Jurkat, Clone E6-1 (cell line): ENCODE data around the gene VAMP7.
A peak's percentile ranks its signal among the peaks of the same experiment; 100 is the strongest.
"Not testable (repeated sequence)": the region's sequence is repeated elsewhere in the genome, so short reads cannot be mapped to it uniquely, and the experiment has no call there.

Experiments used
- DNase-seq: peaks from one replicate; pipeline ENCODE4 v3.0.0-alpha.2; 2011; ENCODE audit warnings: low read depth, low spot score
- H3K4me3 ChIP-seq: 2 replicates; pipeline ENCODE4 v1.5.1; 2011; ENCODE audit warnings: mild to moderate bottlenecking, low read length, control low read depth, moderate library complexity

VAMP7 gene

GRCh38 chrX:155896512-155896911 lies 15.4 kb downstream of the VAMP7 start:
- no peak overlapping the region for H3K4me3 ChIP-seq
- DNase-seq, result no peak

DNA sequence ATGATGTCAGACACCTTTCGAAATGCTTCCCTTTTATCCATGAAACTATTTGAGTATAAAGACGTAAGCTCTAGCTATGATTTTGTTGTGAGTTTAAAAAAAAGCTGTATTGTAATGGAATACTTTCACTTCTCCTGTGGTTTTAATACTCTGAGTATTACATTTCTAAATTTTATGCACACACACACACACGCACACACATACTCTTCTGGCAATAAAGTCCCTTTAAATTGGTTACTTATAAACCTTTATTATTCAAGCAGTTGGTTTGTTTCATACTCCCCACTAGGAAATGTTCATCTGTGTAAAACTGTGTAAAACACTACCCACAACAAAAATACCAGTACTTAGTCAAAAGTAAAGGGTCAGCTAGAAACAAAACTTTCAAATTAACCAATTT lies 18.2 kb downstream of the VAMP7 start:
- no peak for DNase-seq
- no peak overlapping the region for H3K4me3 ChIP-seq

- DNase-seq, result no peak
- no peak overlapping the region for H3K4me3 ChIP-seq
Observed at GRCh38 chrX:155900765-155901164, 19.6 kb downstream of the VAMP7 start.

- H3K4me3 ChIP-seq, DNase-seq: not testable (repeated sequence)
Observed at GRCh38 chrX:155907661-155908060, 26.5 kb downstream of the VAMP7 start.

GRCh38 chrX:155923200-155923599 lies 42.1 kb downstream of the VAMP7 start:
- no peak for DNase-seq
- H3K4me3 ChIP-seq, result no peak overlapping the region

GRCh38 chrX:155930852-155931618 lies 49.9 kb downstream of the VAMP7 start:
- H3K4me3 ChIP-seq, DNase-seq: not testable (repeated sequence)

DNA sequence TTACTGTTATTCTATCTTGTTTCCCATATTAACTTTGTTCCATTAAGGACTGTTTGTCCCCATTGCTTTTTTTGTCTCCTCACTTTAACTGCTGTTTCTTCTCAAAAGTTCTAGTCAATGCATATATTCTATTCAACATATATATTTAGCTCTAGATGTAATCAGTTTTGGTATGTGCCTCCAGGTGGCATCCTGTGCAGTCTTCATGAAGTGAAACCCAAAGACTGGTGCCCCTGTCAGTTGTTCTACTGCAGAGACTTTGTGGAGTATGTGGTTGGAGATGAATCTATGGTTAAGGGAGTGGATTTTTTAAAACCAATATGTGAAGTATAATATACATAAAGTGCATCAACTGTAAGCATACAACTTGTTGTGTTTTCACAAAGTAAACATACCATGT lies 57.0 kb downstream of the VAMP7 start:
- DNase-seq, result peak; percentile 25
- H3K4me3 ChIP-seq, result no peak overlapping the region

DNA sequence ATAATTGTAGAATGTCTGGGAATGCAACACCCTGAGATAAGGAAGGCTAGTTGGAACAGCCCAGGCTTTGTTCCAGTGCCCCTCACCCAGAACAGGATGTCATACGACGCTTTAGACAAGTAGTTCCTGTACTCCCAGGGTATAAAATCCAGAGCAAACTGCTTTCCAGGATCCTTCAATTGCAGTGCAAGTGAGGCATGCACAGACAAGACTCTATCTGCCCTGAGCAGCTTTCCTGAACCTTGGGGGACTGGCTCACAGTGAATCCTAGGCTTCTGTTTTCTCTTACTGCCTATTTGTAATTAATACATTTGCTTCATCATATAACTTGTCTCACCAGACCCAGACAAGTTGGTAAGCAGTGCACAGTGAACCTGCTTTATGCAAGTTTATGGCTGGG lies 68.0 kb downstream of the VAMP7 start:
- DNase-seq, result no peak
- no peak overlapping the region for H3K4me3 ChIP-seq

GRCh38 chrX:155951237-155951789 lies 70.2 kb downstream of the VAMP7 start:
- H3K4me3 ChIP-seq, result no peak overlapping the region
- DNase-seq, result no peak

DNA sequence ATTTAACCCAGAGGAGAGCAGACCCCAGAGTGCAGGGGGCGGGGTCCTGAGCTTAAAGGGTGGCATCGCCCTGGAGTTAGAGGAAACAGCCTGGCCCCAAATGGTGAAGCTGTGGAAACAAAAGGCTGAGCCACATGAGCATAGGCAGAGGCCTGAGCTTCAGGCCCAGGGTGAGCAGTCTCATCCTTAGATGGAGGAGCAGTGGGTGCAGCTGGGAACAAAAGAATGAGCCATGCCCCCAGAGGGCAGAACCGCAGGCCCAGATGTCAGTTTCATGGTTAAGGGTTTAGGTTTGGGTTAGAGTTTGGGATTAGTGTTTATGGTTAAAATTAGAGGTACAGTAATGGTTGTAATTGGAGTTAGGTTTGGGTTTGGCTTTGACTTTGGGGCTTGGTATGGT lies 71.9 kb downstream of the VAMP7 start:
- no peak overlapping the region for H3K4me3 ChIP-seq

DNA sequence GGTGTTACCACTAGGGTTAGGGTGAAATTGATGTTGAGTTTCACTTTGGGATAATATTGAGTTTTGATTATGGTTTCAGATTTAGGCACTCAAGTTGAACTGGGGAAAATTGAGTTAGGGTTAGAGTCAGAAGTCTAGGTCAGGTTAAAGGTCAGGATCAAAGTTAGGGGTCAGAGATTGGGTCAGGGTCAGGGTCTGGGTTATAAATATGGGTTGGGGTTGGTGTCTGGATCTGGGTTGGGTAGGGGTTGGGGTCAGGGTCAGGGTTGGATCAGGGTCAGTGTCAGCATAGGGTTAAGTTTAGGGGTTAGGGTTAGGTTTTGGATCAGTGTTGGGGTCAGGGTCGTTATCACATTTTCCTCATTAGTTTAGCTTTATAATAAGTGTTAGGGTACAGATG lies 73.6 kb downstream of the VAMP7 start:
- H3K4me3 ChIP-seq, result no peak overlapping the region
- no peak for DNase-seq

More for the DNA sequence above, 71.9 kb downstream of the VAMP7 start:
- DNase-seq, result no peak

GRCh38 chrX:155956099-155956498 lies 75.0 kb downstream of the VAMP7 start:
- no peak overlapping the region for H3K4me3 ChIP-seq
- DNase-seq, result no peak

GRCh38 chrX:155956649-155957048 lies 75.5 kb downstream of the VAMP7 start:
- no peak overlapping the region for H3K4me3 ChIP-seq

DNA sequence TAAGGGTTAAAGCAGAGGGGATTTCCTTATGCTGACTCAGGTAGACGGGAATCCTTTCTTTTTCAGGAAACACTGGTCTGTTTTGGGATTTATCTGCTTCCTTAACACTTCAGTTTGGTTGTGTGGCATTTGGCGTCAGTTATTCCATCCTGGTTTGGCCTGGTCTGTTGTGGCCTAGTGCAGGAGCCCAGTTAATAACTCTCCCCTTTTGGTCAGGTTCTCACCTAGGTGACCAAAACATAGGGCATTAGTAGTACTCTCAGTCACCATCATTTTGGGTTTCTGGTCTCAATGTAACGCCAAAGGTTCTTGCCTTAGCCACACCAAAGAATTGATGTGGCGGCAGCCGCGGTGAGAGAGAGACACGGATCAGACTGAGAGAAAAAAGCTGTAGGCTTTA lies 76.7 kb downstream of the VAMP7 start:
- DNase-seq, result no peak

More at GRCh38 chrX:155956649-155957048, 75.5 kb downstream of the VAMP7 start:
- DNase-seq, result no peak

DNA sequence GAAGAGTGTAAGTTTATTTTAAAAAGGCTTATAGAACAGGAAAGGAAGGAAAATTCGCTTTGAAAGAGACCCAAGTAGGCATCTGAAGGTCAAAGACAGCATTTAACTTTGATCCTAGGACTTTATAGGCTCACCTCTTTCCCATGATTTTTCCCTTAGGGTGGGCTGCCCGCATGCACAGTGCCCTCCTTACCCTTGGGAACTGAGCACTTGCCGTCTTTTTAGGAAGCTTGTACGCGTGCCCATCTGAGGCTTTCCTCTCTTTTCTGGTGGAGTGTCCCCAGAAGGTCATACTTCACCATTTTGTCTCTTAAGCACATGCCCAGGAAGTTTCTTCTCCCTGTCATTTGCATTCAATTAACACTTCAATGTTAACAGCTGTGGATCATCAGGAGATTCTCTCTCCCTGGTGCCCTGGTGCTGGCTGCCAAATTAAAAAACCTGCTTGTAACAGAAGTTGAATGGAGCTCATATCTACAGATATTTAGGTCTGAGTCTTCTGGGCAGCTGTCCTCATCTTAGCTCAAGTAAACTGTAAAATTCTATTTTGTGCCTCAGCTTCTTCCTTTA lies 78.0 kb downstream of the VAMP7 start:
- H3K4me3 ChIP-seq, result no peak overlapping the region
- no peak for DNase-seq

More for the DNA sequence above, 76.7 kb downstream of the VAMP7 start:
- no peak overlapping the region for H3K4me3 ChIP-seq

DNA sequence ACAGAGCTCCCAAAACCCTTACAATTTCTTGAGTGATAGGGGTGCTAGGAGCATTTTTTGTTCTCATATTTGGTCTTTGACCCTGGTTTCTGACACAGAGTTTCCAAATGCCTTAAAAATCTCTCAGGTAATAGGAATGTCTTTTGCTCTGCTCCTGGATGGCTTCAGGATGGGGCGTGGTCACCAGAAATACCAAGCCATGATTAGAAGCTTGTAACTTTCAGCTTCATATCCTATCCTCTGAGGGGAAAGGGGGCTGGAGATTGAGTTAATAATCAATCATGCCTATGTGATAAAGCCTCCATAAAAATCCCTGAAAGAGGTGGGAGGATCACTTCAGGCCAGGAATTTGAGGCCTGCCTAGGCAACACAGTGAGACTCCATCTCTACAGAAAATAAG lies 81.8 kb downstream of the VAMP7 start:
- no peak overlapping the region for H3K4me3 ChIP-seq
- DNase-seq, result no peak

GRCh38 chrX:155966876-155967275 lies 85.7 kb downstream of the VAMP7 start:
- peak; percentile 83 for DNase-seq
- no peak overlapping the region for H3K4me3 ChIP-seq

GRCh38 chrX:155967653-155968325 lies 86.6 kb downstream of the VAMP7 start:
- peak; percentile 40 for DNase-seq
- no peak overlapping the region for H3K4me3 ChIP-seq

DNA sequence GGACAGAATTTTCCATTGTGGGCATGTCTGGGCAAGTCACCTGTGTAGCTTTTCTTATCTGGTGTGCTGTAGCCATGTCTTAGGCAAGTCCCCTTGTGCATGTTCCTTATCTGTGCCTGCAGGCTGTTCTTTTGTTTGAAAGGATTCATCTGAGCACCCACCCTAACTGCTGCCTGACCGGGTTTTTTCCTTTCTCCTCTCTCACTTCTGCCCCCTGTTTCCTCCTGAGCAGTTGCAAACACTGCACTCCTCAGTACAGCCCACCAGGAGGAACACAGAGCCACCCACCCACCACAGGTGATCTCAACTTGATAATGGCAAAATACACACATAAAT lies 87.1 kb downstream of the VAMP7 start:
- peak; percentile 35 for DNase-seq

DNA sequence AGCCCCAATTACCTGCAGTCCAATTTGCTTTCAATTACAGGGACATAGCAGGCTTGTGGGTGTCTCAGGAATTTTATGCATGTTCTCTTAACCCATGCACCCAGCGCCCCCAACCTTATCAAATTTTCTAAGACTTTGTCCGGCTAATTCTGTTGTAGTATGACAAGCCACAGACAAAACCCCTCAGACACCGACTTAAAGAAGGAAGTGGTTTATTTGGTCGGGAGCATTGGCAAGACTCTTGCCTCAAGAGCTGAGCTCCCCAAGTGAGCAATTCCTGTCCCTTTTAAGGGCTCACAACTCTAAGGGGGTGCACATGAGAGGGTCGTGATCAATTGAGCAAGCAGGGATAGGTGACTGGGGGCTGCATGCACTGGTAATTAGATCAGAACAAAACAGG lies 87.6 kb downstream of the VAMP7 start:
- H3K4me3 ChIP-seq, result no peak overlapping the region
- DNase-seq, result peak; percentile 38

More for the DNA sequence above, 87.1 kb downstream of the VAMP7 start:
- no peak overlapping the region for H3K4me3 ChIP-seq
